H9 (cell line): Measurements from ENCODE around the gene PLXNA2. TPM values are rescaled to one million over a fixed set of nuclear protein-coding genes. Genes with fewer than 3 reads are reported as not detected.

ENCODE experiments used
- DNase-seq: peaks from one replicate; pipeline ENCODE4 v3.0.0-alpha.2; 2017
- H2AFZ ChIP-seq: one replicate; pipeline ENCODE4 v1.6.1; 2013; ENCODE audit warnings: mild to moderate bottlenecking, low read length, control low read depth, moderate library complexity
- H2AK5ac ChIP-seq: 2 replicates; pipeline ENCODE4 v1.6.1; 2013; ENCODE audit warnings: low read length, control low read depth, mixed read lengths; ENCODE audit not compliant: insufficient read length
- H2BK120ac ChIP-seq: one replicate; pipeline ENCODE4 v1.6.1; 2013; ENCODE audit warnings: low read depth, mild to moderate bottlenecking, low read length, control low read depth, inconsistent platforms; ENCODE audit not compliant: poor library complexity, severe bottlenecking
- H2BK12ac ChIP-seq: 2 replicates; pipeline ENCODE4 v1.6.1; 2013; ENCODE audit warnings: low read length, control low read depth, mixed read lengths, low read depth; ENCODE audit not compliant: insufficient read length
- H2BK15ac ChIP-seq: 2 replicates; pipeline ENCODE4 v1.6.1; 2013; ENCODE audit warnings: low read depth, low read length, control low read depth
- H2BK20ac ChIP-seq: one replicate; pipeline ENCODE4 v1.6.1; 2013; ENCODE audit warnings: low read depth, mild to moderate bottlenecking, low read length, control low read depth, inconsistent platforms; ENCODE audit not compliant: poor library complexity, severe bottlenecking
- H2BK5ac ChIP-seq: 2 replicates; pipeline ENCODE4 v1.6.1; 2013; ENCODE audit warnings: low read length, control low read depth, mixed read lengths; ENCODE audit not compliant: insufficient read length
- H3K14ac ChIP-seq: 2 replicates; pipeline ENCODE4 v1.6.1; 2013; ENCODE audit warnings: low read length, control low read depth; ENCODE audit not compliant: insufficient read depth
- H3K18ac ChIP-seq: 2 replicates; pipeline ENCODE4 v1.6.1; 2013; ENCODE audit warnings: low read depth, mild to moderate bottlenecking, mixed read lengths, low read length, control low read depth; ENCODE audit not compliant: insufficient read length
- H3K23ac ChIP-seq: 2 replicates; pipeline ENCODE4 v1.6.1; 2013; ENCODE audit warnings: low read length, control low read depth, mixed read lengths, low read depth; ENCODE audit not compliant: insufficient read length
- H3K23me2 ChIP-seq: 2 replicates; pipeline ENCODE4 v1.6.1; 2013; ENCODE audit warnings: low read depth, mild to moderate bottlenecking, mixed read lengths, low read length, control low read depth; ENCODE audit not compliant: insufficient read length, poor library complexity, severe bottlenecking
- H3K27ac ChIP-seq: 2 replicates; pipeline ENCODE4 v1.5.1; 2013; ENCODE audit warnings: low read length, control low read depth, mixed read lengths, low read depth; ENCODE audit not compliant: insufficient read length
- H3K27me3 ChIP-seq: 2 replicates; pipeline ENCODE4 v1.6.1; 2013; ENCODE audit warnings: low read length, control low read depth, inconsistent platforms; ENCODE audit not compliant: insufficient read depth
- H3K4ac ChIP-seq: 2 replicates; pipeline ENCODE4 v1.6.1; 2013; ENCODE audit warnings: low read depth, mild to moderate bottlenecking, control low read depth, inconsistent platforms, low read length, moderate library complexity
- H3K4me1 ChIP-seq: 2 replicates; pipeline ENCODE4 v1.6.1; 2013; ENCODE audit warnings: low read length, control low read depth, inconsistent platforms; ENCODE audit not compliant: insufficient read depth
- H3K4me2 ChIP-seq: 2 replicates; pipeline ENCODE4 v1.6.1; 2013; ENCODE audit warnings: low read length, control low read depth, mixed read lengths; ENCODE audit not compliant: insufficient read length, insufficient read depth
- H3K56ac ChIP-seq: 2 replicates; pipeline ENCODE4 v1.6.1; 2013; ENCODE audit warnings: low read depth, mild to moderate bottlenecking, mixed read lengths, low read length, control low read depth; ENCODE audit not compliant: insufficient read length
- H3K79me1 ChIP-seq: 2 replicates; pipeline ENCODE4 v1.6.1; 2013; ENCODE audit warnings: low read depth, mild to moderate bottlenecking, moderate library complexity, low read length, control low read depth, inconsistent platforms; ENCODE audit not compliant: insufficient read depth, poor library complexity, severe bottlenecking
- H3K79me2 ChIP-seq: 2 replicates; pipeline ENCODE4 v1.6.1; 2013; ENCODE audit warnings: low read length, control low read depth, inconsistent platforms; ENCODE audit not compliant: insufficient read depth
- H3K9ac ChIP-seq: 2 replicates; pipeline ENCODE4 v1.6.1; 2013; ENCODE audit warnings: low read length, control low read depth, mixed read lengths; ENCODE audit not compliant: insufficient read length; ENCODE audit errors: extremely low read depth
- H3K9me3 ChIP-seq: one replicate; pipeline ENCODE4 v1.6.1; 2013; ENCODE audit warnings: low read depth, low read length, inconsistent platforms; ENCODE audit not compliant: control insufficient read depth
- H3T11ph ChIP-seq: one replicate; pipeline ENCODE4 v1.6.1; 2013; ENCODE audit warnings: mild to moderate bottlenecking, low read length, control low read depth, inconsistent platforms
- H4K20me1 ChIP-seq: one replicate; pipeline ENCODE4 v1.6.1; 2013; ENCODE audit not compliant: control insufficient read depth, insufficient read length, insufficient read depth
- H4K5ac ChIP-seq: 2 replicates; pipeline ENCODE4 v1.6.1; 2013; ENCODE audit warnings: low read depth, mild to moderate bottlenecking, mixed read lengths, low read length, control low read depth; ENCODE audit not compliant: insufficient read length
- H4K8ac ChIP-seq: replicated peaks from 2 replicates; pipeline ENCODE4 v1.6.1; 2013; ENCODE audit warnings: low read length, control low read depth, mixed read lengths, low read depth; ENCODE audit not compliant: insufficient read length
- H4K91ac ChIP-seq: 2 replicates; pipeline ENCODE4 v1.6.1; 2013; ENCODE audit warnings: low read depth, mild to moderate bottlenecking, moderate library complexity, mixed read lengths, low read length, control low read depth; ENCODE audit not compliant: insufficient read length
- H3K27ac Mint-ChIP-seq, 3 experiments: 2 replicates in 2 of 3; 3 replicates in 1 of 3; pipeline ENCODE4 v1.8.0; 2020 to 2021; ENCODE audit warnings: mixed read lengths in 3 of 3, mild to moderate bottlenecking in 1 of 3, moderate library complexity in 1 of 3
- H3K27me3 Mint-ChIP-seq: 2 replicates; pipeline ENCODE4 v1.8.0; 2021; ENCODE audit warnings: low read depth, mild to moderate bottlenecking, moderate library complexity, mixed read lengths
- H3K36me3 Mint-ChIP-seq, 3 experiments: 2 replicates in 2 of 3; 3 replicates in 1 of 3; pipeline ENCODE4 v1.8.0; 2020 to 2021; ENCODE audit warnings: low read depth in 3 of 3, mixed read lengths in 3 of 3; ENCODE audit not compliant: insufficient read depth in 1 of 3
- H3K4me1 Mint-ChIP-seq, 2 experiments: 2 replicates each; pipeline ENCODE4 v1.8.0; 2020; ENCODE audit warnings: mixed read lengths in 2 of 2
- H3K4me3 Mint-ChIP-seq, 2 experiments: 2 replicates in 1 of 2; 3 replicates in 1 of 2; pipeline ENCODE4 v1.8.0; 2020 to 2021; ENCODE audit warnings: mild to moderate bottlenecking in 2 of 2, mixed read lengths in 2 of 2, moderate library complexity in 1 of 2
- H3K9me3 Mint-ChIP-seq, 2 experiments: 2 replicates in 1 of 2; 3 replicates in 1 of 2; pipeline ENCODE4 v1.8.0; 2020; ENCODE audit warnings: mild to moderate bottlenecking in 2 of 2, mixed read lengths in 2 of 2, moderate library complexity in 1 of 2
- WGBS: extraction: QIAGEN DNeasy Blood & Tissue Kit; methylation state at CpG from one replicate; pipeline ENCODE4 v1.1.7; 2013; ENCODE audit warnings: missing lambda C conversion rate, low lambda C conversion rate, mixed read lengths; ENCODE audit not compliant: insufficient read length; ENCODE audit errors: extremely low coverage; 5-methylcytosine and 5-hydroxymethylcytosine counted together
- total RNA-seq: library from RNA; stranded (reverse); gene quantifications from 2 replicates; pipeline ENCODE4 v1.2.1, GENCODE V29; 2021
- TF ChIP-seq, protein P1 (sequence below): fragments of 200-600 bp; sonication (generic); conservative IDR thresholded peaks from 3 replicates; pipeline ENCODE4 v1.8.0; 2021; ENCODE audit warnings: antibody characterized with exemption, mild to moderate bottlenecking

Gene PLXNA2
- total RNA-seq, 1 experiment from 2014 or later = 0.57 TPM

DNA sequence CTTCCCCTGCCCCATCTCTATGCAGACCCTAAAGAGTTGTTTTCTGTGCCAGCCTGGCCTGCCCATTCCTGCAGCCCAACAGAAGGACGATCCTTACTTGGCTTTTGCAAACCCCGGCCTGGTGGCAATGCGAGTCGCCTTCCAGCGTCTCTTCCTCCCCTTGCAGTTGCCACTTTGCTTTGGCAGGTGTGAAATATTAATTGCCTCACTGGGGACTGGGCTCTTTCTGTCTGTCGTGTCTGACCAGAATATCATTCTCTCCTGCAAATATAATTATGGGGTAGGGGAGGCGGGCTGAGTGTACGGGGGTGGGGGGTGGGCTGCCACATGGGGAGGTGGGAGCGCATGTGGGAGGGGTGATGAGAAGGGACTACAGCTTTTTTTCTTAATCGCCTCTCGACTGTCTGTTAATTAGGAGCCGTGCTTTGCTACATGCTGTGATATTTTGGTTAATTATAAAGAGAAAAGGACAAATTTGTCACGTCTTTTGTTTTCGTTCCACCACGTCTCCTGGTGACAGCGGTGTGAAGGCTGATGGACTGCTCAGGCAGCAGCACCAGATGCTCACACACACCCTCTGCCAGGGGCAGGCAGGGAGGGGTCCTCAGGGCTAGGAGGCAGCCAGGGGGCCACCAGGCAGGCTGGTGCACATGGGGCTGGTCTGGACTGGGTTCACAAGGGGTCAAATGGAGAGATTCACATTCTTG is 253.2 kb downstream of the PLXNA2 start:
- no peak overlapping the region for H3K4me2 ChIP-seq
- WGBS = no CpG with 5 or more reads among the region's 16 CpGs
- no peaks in the 10 kb centered on the region for H3K9me3 ChIP-seq
- H3K4me1 ChIP-seq = no peaks in the 10 kb centered on the region
- no peak overlapping the region for H2BK15ac ChIP-seq
- H2BK12ac ChIP-seq = no peak overlapping the region
- H3T11ph ChIP-seq = no peak overlapping the region
- H2BK20ac ChIP-seq = no peak overlapping the region
- no peak overlapping the region for H2BK5ac ChIP-seq
- H4K20me1 ChIP-seq = no peaks in the 10 kb centered on the region
- no peak overlapping the region for H4K5ac ChIP-seq
- TF ChIP-seq, protein P1, sequence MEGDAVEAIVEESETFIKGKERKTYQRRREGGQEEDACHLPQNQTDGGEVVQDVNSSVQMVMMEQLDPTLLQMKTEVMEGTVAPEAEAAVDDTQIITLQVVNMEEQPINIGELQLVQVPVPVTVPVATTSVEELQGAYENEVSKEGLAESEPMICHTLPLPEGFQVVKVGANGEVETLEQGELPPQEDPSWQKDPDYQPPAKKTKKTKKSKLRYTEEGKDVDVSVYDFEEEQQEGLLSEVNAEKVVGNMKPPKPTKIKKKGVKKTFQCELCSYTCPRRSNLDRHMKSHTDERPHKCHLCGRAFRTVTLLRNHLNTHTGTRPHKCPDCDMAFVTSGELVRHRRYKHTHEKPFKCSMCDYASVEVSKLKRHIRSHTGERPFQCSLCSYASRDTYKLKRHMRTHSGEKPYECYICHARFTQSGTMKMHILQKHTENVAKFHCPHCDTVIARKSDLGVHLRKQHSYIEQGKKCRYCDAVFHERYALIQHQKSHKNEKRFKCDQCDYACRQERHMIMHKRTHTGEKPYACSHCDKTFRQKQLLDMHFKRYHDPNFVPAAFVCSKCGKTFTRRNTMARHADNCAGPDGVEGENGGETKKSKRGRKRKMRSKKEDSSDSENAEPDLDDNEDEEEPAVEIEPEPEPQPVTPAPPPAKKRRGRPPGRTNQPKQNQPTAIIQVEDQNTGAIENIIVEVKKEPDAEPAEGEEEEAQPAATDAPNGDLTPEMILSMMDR = no peak
- Mint-ChIP-seq H3K4me3 (no peak overlapping the region), H3K27ac (no peak overlapping the region), H3K36me3 (no peaks in the 10 kb centered on the region), H3K27me3 (peaks cover 20% of the 10 kb centered on the region), H3K9me3 (peaks cover 0 to 3% of the 10 kb centered on the region in 2 experiments; a peak in 1 of 5 replicates), H3K4me1 (peaks cover 3 to 6% of the 10 kb centered on the region in 2 experiments; a peak in 2 of 4 replicates)
- no peak overlapping the region for H4K8ac ChIP-seq
- H3K56ac ChIP-seq = no peak overlapping the region
- no peak overlapping the region for H2AFZ ChIP-seq
- H3K79me1 ChIP-seq = no peaks in the 10 kb centered on the region
- H3K79me2 ChIP-seq = no peaks in the 10 kb centered on the region
- no peak overlapping the region for H3K27ac ChIP-seq
- no peak overlapping the region for H3K9ac ChIP-seq
- H4K91ac ChIP-seq = no peak overlapping the region
- no peak for DNase-seq
- no peak overlapping the region for H3K18ac ChIP-seq
- no peak overlapping the region for H3K23ac ChIP-seq
- H3K27me3 ChIP-seq = no peaks in the 10 kb centered on the region
- no peak overlapping the region for H2BK120ac ChIP-seq
- H3K23me2 ChIP-seq = no peaks in the 10 kb centered on the region
- H2AK5ac ChIP-seq = no peak overlapping the region
- no peak overlapping the region; the same call in 1 of the 2 replicates for H3K14ac ChIP-seq
- no peak overlapping the region for H3K4ac ChIP-seq
